HepG2 (cell line): ENCODE data around the gene MICAL3. TPM values are rescaled to one million over a fixed set of nuclear protein-coding genes. Genes with fewer than 3 reads are reported as not detected.

Source experiments
- BORCS8-MEF2B ChIP-seq: sonication (generic); formaldehyde crosslinking; IDR thresholded peaks from 2 replicates; pipeline ENCODE4 v1.8.0; 2022; ENCODE audit warnings: mild to moderate bottlenecking, missing genetic modification reagents
- FOXA1 ChIP-seq, 2 experiments: fragments of 450-650 bp in 1 of 2; sonication (generic) in 1 of 2; formaldehyde crosslinking in 1 of 2; IDR thresholded peaks; 2 replicates each; pipeline versions ENCODE4 v1.4.0 to v1.6.1; 2016 to 2020; ENCODE audit warnings: missing genetic modification reagents in 1 of 2
- HOXA5 ChIP-seq: sonication (generic); formaldehyde crosslinking; IDR thresholded peaks from 2 replicates; pipeline ENCODE4 v1.4.0; 2020; ENCODE audit warnings: missing genetic modification reagents
- KAT7 ChIP-seq: IDR thresholded peaks from 2 replicates; pipeline ENCODE4 v1.6.1; 2018; ENCODE audit warnings: borderline replicate concordance, missing compliant biosample characterization
- KMT2A ChIP-seq: sonication (generic); formaldehyde crosslinking; IDR thresholded peaks from 2 replicates; pipeline ENCODE4 v1.4.0; 2020; ENCODE audit warnings: missing genetic modification reagents
- MED8 ChIP-seq: sonication (generic); formaldehyde crosslinking; IDR thresholded peaks from 2 replicates; pipeline ENCODE4 v1.8.1; 2023; ENCODE audit warnings: mild to moderate bottlenecking, missing genetic modification reagents; ENCODE audit not compliant: insufficient replicate concordance
- PHF21A ChIP-seq: sonication (generic); formaldehyde crosslinking; IDR thresholded peaks from 2 replicates; pipeline ENCODE4 v1.5.0; 2020; ENCODE audit warnings: mild to moderate bottlenecking, missing genetic modification reagents
- PLRG1 ChIP-seq: fragments of 450-650 bp; conservative IDR thresholded peaks from 2 replicates; pipeline ENCODE4 v1.6.1; 2016
- REPIN1 ChIP-seq: sonication (generic); formaldehyde crosslinking; IDR thresholded peaks from 2 replicates; pipeline ENCODE4 v1.8.0; 2022; ENCODE audit warnings: missing genetic modification reagents, low read depth, mild to moderate bottlenecking, borderline replicate concordance
- RERE ChIP-seq: IDR thresholded peaks from 2 replicates; pipeline ENCODE4 v1.6.1; 2016; ENCODE audit warnings: low read depth, missing genetic modification reagents, missing compliant biosample characterization
- REST ChIP-seq, 2 experiments: IDR thresholded peaks; 2 replicates each; pipeline ENCODE4 v1.6.1; 2011 to 2012; ENCODE audit warnings: low read length in 2 of 2, borderline replicate concordance in 1 of 2, low read depth in 1 of 2, mild to moderate bottlenecking in 1 of 2, moderate library complexity in 1 of 2
- SRSF9 ChIP-seq: fragments of 200-400 bp; formaldehyde crosslinking; IDR thresholded peaks from 2 replicates; pipeline ENCODE4 v1.6.1; 2018; ENCODE audit warnings: borderline replicate concordance, mild to moderate bottlenecking, low read depth, low read length; ENCODE audit not compliant: insufficient read depth, poor library complexity, severe bottlenecking
- ZKSCAN1 ChIP-seq: fragments of 150-350 bp; IDR thresholded peaks from 2 replicates; pipeline ENCODE4 v1.6.1; 2014; ENCODE audit warnings: low read length
- ZNF207 ChIP-seq: fragments of 450-650 bp; IDR thresholded peaks from 2 replicates; pipeline ENCODE4 v1.6.1; 2016; ENCODE audit warnings: antibody characterized with exemption, borderline replicate concordance
- ZNF354B ChIP-seq: sonication (generic); formaldehyde crosslinking; IDR thresholded peaks from 2 replicates; pipeline ENCODE4 v1.8.0; 2022; ENCODE audit warnings: mild to moderate bottlenecking, missing genetic modification reagents
- ZNF589 ChIP-seq: sonication (generic); formaldehyde crosslinking; conservative IDR thresholded peaks from 2 replicates; pipeline ENCODE4 v1.8.0; 2022; ENCODE audit warnings: mild to moderate bottlenecking, moderate library complexity, missing genetic modification reagents
- ZNF737 ChIP-seq: sonication (generic); formaldehyde crosslinking; IDR thresholded peaks from 2 replicates; pipeline ENCODE4 v1.5.0; 2020; ENCODE audit warnings: missing genetic modification reagents, mild to moderate bottlenecking, borderline replicate concordance
- ZNF782 ChIP-seq: sonication (generic); formaldehyde crosslinking; IDR thresholded peaks from 2 replicates; pipeline ENCODE4 v1.4.0; 2020; ENCODE audit warnings: missing genetic modification reagents, mild to moderate bottlenecking, borderline replicate concordance
- ZNF788 ChIP-seq: sonication (generic); formaldehyde crosslinking; IDR thresholded peaks from 2 replicates; pipeline ENCODE4 v1.5.0; 2020; ENCODE audit warnings: mild to moderate bottlenecking, missing genetic modification reagents, borderline replicate concordance
- ZNF850 ChIP-seq: sonication (generic); formaldehyde crosslinking; conservative IDR thresholded peaks from 2 replicates; pipeline ENCODE4 v1.9.0; 2021; ENCODE audit warnings: mild to moderate bottlenecking, missing genetic modification reagents
- ZSCAN25 ChIP-seq: sonication (generic); formaldehyde crosslinking; IDR thresholded peaks from 2 replicates; pipeline ENCODE4 v1.8.0; 2022; ENCODE audit warnings: mild to moderate bottlenecking, missing genetic modification reagents
- polyA plus RNA-seq, 8 experiments: library from polyadenylated mRNA; depleted of rRNA in 3 of 8; stranded (reverse) in 7 of 8; unstranded in 1 of 8; fragments of >200 nt; fragmentation: Illumina TruSeq in 4 of 8; extraction: Trizol in 4 of 8; gene quantifications; 2 replicates each; pipeline versions ENCODE4 v1.2.1 to v1.2.3, GENCODE V29; 2011 to 2016; ENCODE audit warnings: low read depth in 4 of 8, missing spikeins in 1 of 8, mixed read lengths in 1 of 8; ENCODE audit not compliant: insufficient read depth in 1 of 8
- total RNA-seq, 5 experiments: library from RNA; depleted of rRNA; stranded (reverse); fragments of >200 nt; fragmentation: Illumina TruSeq; extraction: Trizol; gene quantifications; 2 replicates each; pipeline ENCODE4 v1.2.3, GENCODE V29; 2016; ENCODE audit warnings: low read depth in 1 of 5

MICAL3 gene
- total and polyA plus RNA-seq, 2 of the 13 experiments (the other 11 are each of a cell fraction or from before 2014, with no cell fraction given), result 5.3 to 12.5 TPM

- TF ChIP-seq RERE (CRISPR knock-in tag) (no peak; the same call in 1 of the 2 replicates), REPIN1 (CRISPR knock-in tag) (no peak), BORCS8-MEF2B (CRISPR knock-in tag) (no peak), ZNF737 (CRISPR knock-in tag) (no peak), ZKSCAN1 (no peak), MED8 (CRISPR knock-in tag) (no peak), ZNF782 (CRISPR knock-in tag) (no peak), KMT2A (CRISPR knock-in tag) (no peak), SRSF9 (no peak), ZNF589 (CRISPR knock-in tag) (no peak), REST (IDR thresholded peaks at IDR 0.05; ENCODE audit: borderline replicate concordance in 1 of 2, low read depth in 1 of 2, low read length in 2 of 2) (no peak), ZNF850 (CRISPR knock-in tag) (no peak), PLRG1 (no peak), HOXA5 (0 out of 2 replicates have a peak, but pooled peaks have one; percentile 49), ZNF788 (CRISPR knock-in tag) (peak; percentile 55; the same call in 1 of the 2 replicates), PHF21A (CRISPR knock-in tag) (no peak; the same call in 1 of the 2 replicates), ZSCAN25 (CRISPR knock-in tag) (no peak), ZNF207 (no peak), KAT7 (no peak), FOXA1 (IDR thresholded peaks at IDR 0.05) (no peak), FOXA1 (CRISPR knock-in tag; IDR thresholded peaks at IDR 0.05) (0 out of 2 replicates have a peak, but pooled peaks have one; percentile 4), ZNF354B (CRISPR knock-in tag) (no peak)
Observed at GRCh38 chr22:17786435-17787161, 237.8 kb downstream of the MICAL3 start (continued).
